CD4-positive, alpha-beta T cell (primary cell): ENCODE data around the gene LPCAT3. TPM values are rescaled to one million over a fixed set of nuclear protein-coding genes. Genes with fewer than 3 reads are reported as not detected.

Source experiments
- ATAC-seq: fragments of 200-7000 bp; cut with Tn5 transposase; one replicate; pipeline ENCODE4 v1.10.0; 2022; ENCODE audit warnings: mild to moderate bottlenecking; ENCODE audit not compliant: poor library complexity
- CTCF ChIA-PET: fragments of 350-600 bp; sonication (Branson Sonifier 250); formaldehyde crosslinking; loops from one replicate; lab custom pipeline; 2021; ENCODE audit warnings: antibody characterized with exemption, inconsistent platforms; lab: Charles Lee
- POLR2A ChIA-PET: fragments of 350-600 bp; sonication (Branson Sonifier 250); formaldehyde crosslinking; loops from one replicate; lab custom pipeline; 2021; ENCODE audit warnings: antibody characterized with exemption, inconsistent platforms; lab: Charles Lee
- DNase-seq, 14 experiments: peaks; one replicate each; pipeline ENCODE4 v3.0.0-alpha.2; 2013 to 2020; ENCODE audit warnings: mixed read lengths in 2 of 14
- H3K27ac ChIP-seq, 2 donors: one replicate each; pipeline versions ENCODE4 v1.5.1 to v1.7.0; 2013; ENCODE audit warnings: low read length in 2 of 2, low read depth in 1 of 2, mild to moderate bottlenecking in 1 of 2
- H3K27me3 ChIP-seq, 2 experiments: 1 replicate in 1 of 2; 2 replicates in 1 of 2; pipeline versions ENCODE4 v1.6.1 to v1.7.0; 2013; ENCODE audit warnings: low read length in 2 of 2, control low read depth in 1 of 2, mild to moderate bottlenecking in 1 of 2, moderate library complexity in 1 of 2; ENCODE audit not compliant: insufficient read depth in 2 of 2, control insufficient read depth in 1 of 2
- H3K36me3 ChIP-seq: one replicate; pipeline ENCODE4 v1.6.1; 2013; ENCODE audit warnings: low read length, control low read depth; ENCODE audit not compliant: insufficient read depth
- H3K4me1 ChIP-seq: one replicate; pipeline ENCODE4 v1.6.1; 2013; ENCODE audit warnings: low read length, control low read depth; ENCODE audit not compliant: insufficient read depth
- H3K4me3 ChIP-seq: one replicate; pipeline ENCODE4 v1.5.1; 2013; ENCODE audit warnings: mild to moderate bottlenecking, low read length, moderate library complexity
- H3K9me3 ChIP-seq, 2 experiments: 1 replicate in 1 of 2; 2 replicates in 1 of 2; pipeline versions ENCODE4 v1.6.1 to v1.7.0; 2013; ENCODE audit warnings: low read length in 2 of 2, mild to moderate bottlenecking in 2 of 2, control low read depth in 1 of 2, moderate library complexity in 1 of 2; ENCODE audit not compliant: control insufficient read depth in 1 of 2, insufficient read depth in 1 of 2
- H3K27ac Mint-ChIP-seq: one replicate; pipeline ENCODE4 v1.8.0; 2020; ENCODE audit warnings: mixed read lengths
- H3K27me3 Mint-ChIP-seq: one replicate; pipeline ENCODE4 v1.8.0; 2021; ENCODE audit warnings: mixed read lengths
- H3K36me3 Mint-ChIP-seq: one replicate; pipeline ENCODE4 v1.8.0; 2021; ENCODE audit warnings: low read depth, mixed read lengths
- H3K4me1 Mint-ChIP-seq: one replicate; pipeline ENCODE4 v1.8.0; 2021; ENCODE audit warnings: low read depth, mixed read lengths
- H3K4me3 Mint-ChIP-seq: one replicate; pipeline ENCODE4 v1.8.0; 2020; ENCODE audit warnings: mild to moderate bottlenecking, mixed read lengths
- H3K9me3 Mint-ChIP-seq: one replicate; pipeline ENCODE4 v1.8.0; 2020; ENCODE audit warnings: mixed read lengths
- CTCF ChIP-seq: fragments of 200-600 bp; IDR thresholded peaks from one replicate; pipeline ENCODE4 v1.8.0; 2022; ENCODE audit warnings: antibody characterized with exemption, mild to moderate bottlenecking
- intact Hi-C, 2 experiments: fragments of 100-400 bp; cut with DNase I in 1 of 2; cut with micrococcal nuclease in 1 of 2; formaldehyde crosslinking; loops; one replicate each; pipeline versions ENCODE4 v1.15.1 to v1.9.0; 2023 to 2025; cut with DNase I, micrococcal nuclease
- total RNA-seq, 174 experiments: library from RNA in 2 of 174; stranded (reverse) in 2 of 174; gene quantifications; one replicate each; pipeline ENCODE4 v1.2.3 and lab custom pipeline; 2021 to 2026

Gene LPCAT3
- total RNA-seq, 2 experiments from 2014 or later = 11.8 to 14.8 TPM

GRCh38 chr12:7021956-7022355, 3.7 kb upstream of the LPCAT3 start:
- intact Hi-C loops = loop anchor here in 1 of 2 experiments (5.0 kb wide), 1 partner anchor 75 kb away; no protein-coding TSS in a partner anchor
- Mint-ChIP-seq H3K36me3 (no peaks in the 10 kb centered on the region), H3K27ac (no peak overlapping the region), H3K27me3 (no peaks in the 10 kb centered on the region), H3K4me3 (no peak overlapping the region), H3K4me1 (peaks cover 17% of the 10 kb centered on the region), H3K9me3 (no peaks in the 10 kb centered on the region)
- TF ChIP-seq CTCF = no peak
- no peak for ATAC-seq
- H3K4me3 ChIP-seq = no peak overlapping the region
- H3K36me3 ChIP-seq = no peaks in the 10 kb centered on the region
- no peaks in the 10 kb centered on the region for H3K27me3 ChIP-seq
- no peak overlapping the region for H3K27ac ChIP-seq
- CTCF ChIA-PET = interaction anchor here (0.9 kb wide), 1 partner anchor 77 kb away, joined by 3 read pairs; no protein-coding TSS in a partner anchor
- H3K9me3 ChIP-seq = no peaks in the 10 kb centered on the region
- H3K4me1 ChIP-seq = peaks cover 16% of the 10 kb centered on the region
- DNase-seq = no peak
- POLR2A ChIA-PET = interaction anchor here (1.7 kb wide), 1 partner anchor 78 kb away, joined by 5 read pairs; the partner anchor contains the start of genes C12orf57 and RNU7-1

GRCh38 chr12:7019043-7019569, 830 bp upstream of the LPCAT3 start:
- peak overlapping the region in 1 of 2 donors; percentile 87 for H3K27ac ChIP-seq
- H3K27ac Mint-ChIP-seq = peak overlapping the region; percentile 62

More at GRCh38 chr12:7019043-7019569, 830 bp upstream of the LPCAT3 start:
- ATAC-seq = no peak
- no peaks in the 10 kb centered on the region for H3K27me3 Mint-ChIP-seq
- Histone ChIP-seq H3K4me1 (peaks cover 24% of the 10 kb centered on the region), H3K4me3 (peak overlapping the region; percentile 98), H3K27me3 (no peaks in the 10 kb centered on the region), H3K36me3 (peaks cover under 1% of the 10 kb centered on the region), H3K9me3 (no peaks in the 10 kb centered on the region)
- H3K4me1 Mint-ChIP-seq = peaks cover 30% of the 10 kb centered on the region
- peak; percentile 38 for TF ChIP-seq CTCF
- ChIA-PET POLR2A (interaction anchor here (0.6 to 3.4 kb wide), 15 partner anchors 10 to 621 kb away, joined by 3 to 42 read pairs (median 4); partner anchors contain the start of genes C12orf57, C1RL, RNU7-1 and USP5), CTCF (interaction anchor here (0.6 to 1.6 kb wide), 11 partner anchors 44 to 214 kb away, joined by 3 to 14 read pairs (median 4); partner anchors contain the start of genes C12orf57 and RNU7-1)
- no peaks in the 10 kb centered on the region for H3K9me3 Mint-ChIP-seq
- H3K4me3 Mint-ChIP-seq = peak overlapping the region; percentile 87
- H3K36me3 Mint-ChIP-seq = peaks cover 5% of the 10 kb centered on the region
- peak in 1 of 14 experiments; percentile 17 for DNase-seq
- intact Hi-C loops = loop anchor here (2.0 to 5.0 kb wide), 6 partner anchors 48 to 168 kb away; partner anchors contain the start of genes C1RL (in 2 of the 2), SPSB2 (in 2 of the 2), EMG1 (in 1 of the 2) and PEX5 (in 1 of the 2)
